Endodermal cell (in vitro differentiated cells): ENCODE data around the gene OR4E2. TPM values are rescaled to one million over a fixed set of nuclear protein-coding genes. Genes with fewer than 3 reads are reported as not detected.

Experiments used
- DNase-seq: peaks from one replicate; pipeline ENCODE4 v3.0.0-alpha.2; 2017
- H3K27ac ChIP-seq: 2 replicates; pipeline ENCODE4 v1.5.1; 2013; ENCODE audit warnings: mild to moderate bottlenecking, low read depth, low read length, moderate library complexity
- H3K27me3 ChIP-seq: 2 replicates; pipeline ENCODE4 v1.6.1; 2013; ENCODE audit warnings: mild to moderate bottlenecking, low read length, moderate library complexity; ENCODE audit not compliant: insufficient read depth, control insufficient read depth, poor library complexity, severe bottlenecking
- H3K36me3 ChIP-seq: 2 replicates; pipeline ENCODE4 v1.7.0; 2013; ENCODE audit warnings: mild to moderate bottlenecking, low read length, moderate library complexity; ENCODE audit not compliant: control insufficient read depth, insufficient read depth
- H3K4me1 ChIP-seq: one replicate; pipeline ENCODE4 v1.7.0; 2013; ENCODE audit warnings: low read length; ENCODE audit not compliant: control insufficient read depth, insufficient read depth
- H3K4me3 ChIP-seq: 2 replicates; pipeline ENCODE4 v1.5.1; 2013; ENCODE audit warnings: mild to moderate bottlenecking, low read length, moderate library complexity
- H3K9ac ChIP-seq: 2 replicates; pipeline ENCODE4 v1.6.1; 2013; ENCODE audit warnings: mild to moderate bottlenecking, low read length, moderate library complexity; ENCODE audit not compliant: poor library complexity, severe bottlenecking; ENCODE audit errors: extremely low read depth
- H3K9me3 ChIP-seq: 2 replicates; pipeline ENCODE4 v1.6.1; 2013; ENCODE audit warnings: mild to moderate bottlenecking, low read length, moderate library complexity; ENCODE audit not compliant: control insufficient read depth
- H3K27ac Mint-ChIP-seq: 2 replicates; pipeline ENCODE4 v1.8.0; 2020; ENCODE audit warnings: mixed read lengths
- H3K27me3 Mint-ChIP-seq: 2 replicates; pipeline ENCODE4 v1.8.0; 2021; ENCODE audit warnings: mild to moderate bottlenecking, mixed read lengths; ENCODE audit not compliant: insufficient read depth
- H3K36me3 Mint-ChIP-seq: 2 replicates; pipeline ENCODE4 v1.8.0; 2020; ENCODE audit warnings: low read depth, mixed read lengths
- H3K4me1 Mint-ChIP-seq: 2 replicates; pipeline ENCODE4 v1.8.0; 2020; ENCODE audit warnings: mixed read lengths
- H3K4me3 Mint-ChIP-seq: 2 replicates; pipeline ENCODE4 v1.8.0; 2020; ENCODE audit warnings: mild to moderate bottlenecking, moderate library complexity, mixed read lengths
- H3K9me3 Mint-ChIP-seq: 2 replicates; pipeline ENCODE4 v1.8.0; 2020; ENCODE audit warnings: mild to moderate bottlenecking, mixed read lengths
- CTCF ChIP-seq: fragments of 200-600 bp; sonication (generic); conservative IDR thresholded peaks from 2 replicates; pipeline ENCODE4 v1.5.0; 2021; ENCODE audit warnings: antibody characterized with exemption, mild to moderate bottlenecking
- WGBS, 2 experiments: methylation state at CpG; one replicate each; pipeline versions ENCODE4 v1.1.5 to v1.1.7; 2013; ENCODE audit warnings: missing lambda C conversion rate in 2 of 2, mixed read lengths in 1 of 2; ENCODE audit not compliant: insufficient coverage in 1 of 2, insufficient read length in 1 of 2; 5-methylcytosine and 5-hydroxymethylcytosine counted together
- total RNA-seq, 2 donors: library from RNA; stranded (reverse); fragmentation: NEBNext Ultra II Directional in 1 of 2; extraction: Animal tissue kit (Norgen Biotek cat#: 25700) in 1 of 2; gene quantifications; 2 replicates in 1 of 2; 3 replicates in 1 of 2; pipeline ENCODE4 v1.2.1, GENCODE V29; 2021

The OR4E2 gene
- total RNA-seq, 2 donors from 2014 or later: not detected

- H3K36me3 Mint-ChIP-seq: no peaks in the 10 kb centered on the region
- no peaks in the 10 kb centered on the region for H3K4me1 Mint-ChIP-seq
- Histone ChIP-seq H3K9ac (no peak within 1 kb of the TSS), H3K27me3 (no peaks in the 10 kb centered on the region), H3K4me3 (no peak within 1 kb of the TSS), H3K36me3 (no peaks in the 10 kb centered on the region), H3K27ac (no peak within 1 kb of the TSS), H3K4me1 (no peaks in the 10 kb centered on the region), H3K9me3 (no peaks in the 10 kb centered on the region)
- DNase-seq: no peak
- no peaks in the 10 kb centered on the region for H3K27me3 Mint-ChIP-seq
- H3K4me3 Mint-ChIP-seq: no peak within 1 kb of the TSS
- TF ChIP-seq CTCF: no peak
- 93 to 94% methylated on average over 3 to 4 of the region's 4 CpGs for WGBS, 2 experiments
- H3K9me3 Mint-ChIP-seq: peaks cover 2% of the 10 kb centered on the region
- H3K27ac Mint-ChIP-seq: no peak within 1 kb of the TSS
These were observed 18.8 kb upstream of the OR4E2 start, which contains the start of gene OR10G2 for GRCh38 chr14:21634840-21635239. OR10G2 (minus strand) TSS chr14:21634940; CDS start chr14:21634842, 98 bp downstream.

GRCh38 chr14:21642683-21643082, 11.0 kb upstream of the OR4E2 start:
- Histone ChIP-seq H3K9ac (no peak overlapping the region), H3K9me3 (no peaks in the 10 kb centered on the region), H3K4me3 (no peak overlapping the region), H3K27me3 (no peaks in the 10 kb centered on the region), H3K27ac (no peak overlapping the region), H3K4me1 (no peaks in the 10 kb centered on the region), H3K36me3 (no peaks in the 10 kb centered on the region)
- no peak for DNase-seq
- H3K36me3 Mint-ChIP-seq: no peaks in the 10 kb centered on the region
- no peaks in the 10 kb centered on the region for H3K27me3 Mint-ChIP-seq
- WGBS, 2 experiments: 79 to 90% methylated on average over 2 to 3 of the region's 3 CpGs
- H3K4me3 Mint-ChIP-seq: no peak overlapping the region
- no peak for TF ChIP-seq CTCF
- H3K4me1 Mint-ChIP-seq: peaks cover 3% of the 10 kb centered on the region
- no peak overlapping the region for H3K27ac Mint-ChIP-seq
- H3K9me3 Mint-ChIP-seq: no peaks in the 10 kb centered on the region

- no peaks in the 10 kb centered on the region for H3K36me3 Mint-ChIP-seq
- H3K27ac Mint-ChIP-seq: no peak overlapping the region
These were observed 10.2 kb upstream of the OR4E2 start for GRCh38 chr14:21643407-21643806.

More at GRCh38 chr14:21643407-21643806, 10.2 kb upstream of the OR4E2 start:
- H3K4me3 Mint-ChIP-seq: no peak overlapping the region
- Histone ChIP-seq H3K4me3 (no peak overlapping the region), H3K36me3 (no peaks in the 10 kb centered on the region), H3K27ac (no peak overlapping the region), H3K27me3 (no peaks in the 10 kb centered on the region), H3K9me3 (no peaks in the 10 kb centered on the region), H3K4me1 (no peaks in the 10 kb centered on the region), H3K9ac (no peak overlapping the region)
- H3K9me3 Mint-ChIP-seq: no peaks in the 10 kb centered on the region
- no peaks in the 10 kb centered on the region for H3K27me3 Mint-ChIP-seq
- peaks cover 3% of the 10 kb centered on the region for H3K4me1 Mint-ChIP-seq
- DNase-seq: no peak
- no peak for TF ChIP-seq CTCF
- WGBS, 2 experiments: 74 to 82% methylated on average over 5 of the region's 5 CpGs
